COLO668 (cell line): ENCODE results near the gene DAAM2.
A peak's percentile ranks its signal among the peaks of the same experiment; 100 is the strongest.

ENCODE experiments used
- DNase-seq: peaks from one replicate; lab custom pipeline; 2025; ENCODE audit not compliant: unreplicated experiment; lab: John Stamatoyannopoulos, UW

DAAM2 gene

DNA sequence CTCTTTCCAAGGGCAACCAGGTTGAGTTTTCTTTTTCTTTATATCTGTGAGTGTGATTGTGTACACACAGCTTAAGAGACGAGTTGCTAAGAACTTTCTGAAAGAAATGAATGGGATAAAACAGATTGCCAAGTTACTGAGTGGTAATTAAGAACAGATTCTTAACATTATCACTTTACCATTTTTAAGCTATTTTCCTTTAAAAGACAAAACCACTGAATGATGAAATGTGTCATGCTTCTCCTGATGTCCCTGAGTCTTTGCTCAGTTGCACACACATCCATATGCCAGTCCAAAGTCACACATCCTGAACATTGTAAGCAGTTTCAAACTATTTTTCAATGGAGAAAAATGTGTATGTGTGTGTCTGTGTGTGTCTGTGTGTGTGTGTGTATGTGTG is 5.5 kb upstream of the DAAM2 start:
- no peak for DNase-seq

GRCh38 chr6:39787322-39787721 is 4.9 kb upstream of the DAAM2 start:
- DNase-seq, result no peak

GRCh38 chr6:39790772-39791171 is 1.4 kb upstream of the DAAM2 start:
- DNase-seq, result no peak

DNA sequence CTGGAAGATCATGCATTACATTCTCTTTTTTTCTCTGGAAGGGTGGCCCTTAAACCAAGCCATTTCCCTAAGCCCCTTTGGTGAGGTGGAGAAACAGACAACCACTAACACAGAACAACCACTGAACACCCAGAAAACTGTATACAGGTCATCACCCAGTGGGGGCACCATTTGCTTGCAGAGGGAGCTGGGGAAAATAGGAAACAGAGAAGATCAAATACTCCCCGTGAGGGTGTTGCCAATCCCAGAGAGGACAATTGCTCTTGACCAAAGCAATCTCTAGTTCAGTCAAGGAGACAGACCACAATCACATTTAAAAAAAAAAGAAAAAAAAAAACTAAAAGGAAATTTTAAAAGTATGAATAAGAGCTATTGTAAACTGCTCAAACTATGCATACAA is 865 bp upstream of the DAAM2 start:
- DNase-seq, result peak; percentile 4

DNA sequence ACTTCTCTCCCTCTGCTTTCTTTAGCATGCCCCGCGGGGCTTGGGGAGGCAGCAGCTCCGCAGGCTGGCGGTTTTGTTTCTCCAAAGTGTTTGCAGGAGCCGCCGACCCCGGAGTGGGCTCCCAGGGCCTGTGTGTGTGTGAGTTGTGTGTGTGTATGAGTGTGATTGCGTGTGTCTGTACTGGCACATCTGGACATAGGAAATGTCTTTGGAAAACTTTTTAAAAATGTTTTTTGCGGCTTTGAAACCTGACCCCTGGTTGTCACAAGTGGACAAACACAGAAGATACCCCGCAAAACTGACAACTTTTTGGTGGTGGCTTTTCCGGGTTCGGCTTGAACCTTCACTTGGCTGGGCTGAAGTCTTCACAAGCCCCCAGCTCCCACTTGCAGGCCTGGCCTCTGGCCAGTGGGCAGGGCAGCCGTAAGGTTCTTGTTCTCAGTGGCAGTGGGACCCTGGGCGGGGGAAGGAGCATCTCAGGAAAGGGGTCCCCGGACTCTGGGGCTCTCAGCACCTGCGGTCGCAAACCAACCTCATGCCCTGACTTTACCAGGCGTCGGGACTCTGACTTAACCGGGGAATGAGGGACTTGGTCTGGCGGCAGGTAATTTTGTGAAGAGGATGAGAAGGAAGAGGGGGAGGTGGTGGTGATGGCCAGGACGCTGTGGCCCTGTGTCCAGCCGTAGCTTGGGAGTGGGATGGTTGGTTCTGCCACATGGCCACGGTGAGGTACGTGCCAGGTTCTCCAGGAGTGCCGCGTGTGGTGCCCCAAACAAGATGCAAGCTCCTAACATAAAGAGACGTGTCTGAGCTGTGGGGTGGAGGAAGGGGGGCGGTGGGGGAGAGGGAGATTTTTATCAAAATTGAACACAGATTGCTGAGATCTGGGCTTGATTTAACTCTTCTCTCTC is 619 bp downstream of the DAAM2 start:
- no peak for DNase-seq

GRCh38 chr6:39793516-39793915 is 1.3 kb downstream of the DAAM2 start:
- no peak for DNase-seq

DNA sequence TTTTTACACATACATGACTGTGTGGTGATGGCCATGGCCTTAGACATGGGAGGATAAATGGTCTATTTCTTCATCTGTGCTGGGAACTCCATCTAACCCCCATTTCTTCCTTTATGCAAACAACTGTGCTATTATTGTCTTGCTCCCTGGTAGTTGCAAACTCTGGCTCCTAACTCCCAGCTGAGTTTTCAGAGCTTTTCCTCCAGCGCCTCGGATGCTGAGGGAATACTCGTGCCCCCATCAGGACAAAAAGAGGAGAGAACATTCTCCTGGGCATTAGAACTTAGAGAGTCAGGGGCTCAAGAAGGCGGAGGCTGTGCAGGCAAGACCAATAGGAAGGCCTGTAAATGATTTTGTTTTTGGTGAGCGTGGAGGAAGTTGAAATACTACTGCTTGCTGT is 2.1 kb downstream of the DAAM2 start:
- no peak for DNase-seq

DNA sequence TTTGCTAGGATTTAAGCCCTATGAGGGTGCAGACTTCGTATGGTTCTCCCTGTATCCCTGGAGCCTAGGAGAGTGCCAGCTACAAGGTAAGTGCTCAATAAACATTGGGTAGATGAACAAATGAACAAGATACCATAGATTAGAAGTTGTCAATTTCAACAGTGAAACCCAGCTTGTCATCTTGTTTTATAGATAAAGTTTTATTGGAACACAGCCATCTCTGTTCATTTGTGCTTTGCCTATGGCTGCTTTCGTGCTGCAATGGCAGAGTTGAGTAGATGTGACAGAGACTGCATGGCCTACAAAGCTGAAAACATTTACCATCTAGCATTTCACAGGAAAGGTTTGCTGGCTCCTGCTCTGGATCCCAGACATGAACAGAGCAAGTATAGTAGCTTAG is 5.6 kb downstream of the DAAM2 start:
- DNase-seq, result no peak

GRCh38 chr6:39800034-39801032 is 8.2 kb downstream of the DAAM2 start:
- no peak for DNase-seq

DNA sequence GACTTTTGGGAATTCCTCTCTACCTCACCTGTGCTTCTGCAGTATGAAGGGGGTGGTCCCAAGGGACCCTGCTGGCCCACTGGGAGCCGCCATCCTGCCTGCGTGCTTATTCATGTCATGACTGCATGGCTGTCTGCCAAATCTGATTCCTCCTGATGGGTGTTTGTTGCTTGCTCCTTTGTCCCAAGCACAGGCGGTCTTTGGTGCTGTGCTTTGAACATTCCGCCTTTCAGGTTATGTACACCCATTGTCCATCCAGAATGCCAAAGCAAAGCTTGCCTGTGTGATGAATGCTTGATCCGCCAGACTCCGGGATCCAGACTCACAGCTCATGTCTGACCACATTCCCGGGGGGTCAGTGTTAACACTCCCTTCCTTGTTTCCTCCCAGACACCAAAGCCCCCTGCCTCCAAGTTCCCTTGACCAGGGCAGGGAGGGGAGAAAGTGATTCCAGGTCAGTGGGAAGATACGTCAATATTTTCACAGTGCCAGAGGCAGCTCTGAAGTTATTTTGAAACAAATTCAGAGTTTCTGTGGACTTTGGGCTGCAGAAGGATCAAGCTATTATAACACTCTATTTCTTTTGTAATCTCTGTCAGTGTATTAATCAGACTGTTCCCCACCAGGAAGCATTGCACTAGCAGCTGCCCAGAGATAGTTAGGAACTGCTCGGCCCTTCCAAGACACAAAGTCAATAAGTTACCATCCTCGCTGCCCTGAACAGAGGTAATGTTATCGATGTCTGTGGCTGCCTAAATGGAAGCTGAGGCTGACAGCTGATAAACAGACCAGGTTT is 9.5 kb downstream of the DAAM2 start:
- DNase-seq, result no peak

GRCh38 chr6:39803872-39804271 is 11.7 kb downstream of the DAAM2 start:
- DNase-seq, result no peak

DNA sequence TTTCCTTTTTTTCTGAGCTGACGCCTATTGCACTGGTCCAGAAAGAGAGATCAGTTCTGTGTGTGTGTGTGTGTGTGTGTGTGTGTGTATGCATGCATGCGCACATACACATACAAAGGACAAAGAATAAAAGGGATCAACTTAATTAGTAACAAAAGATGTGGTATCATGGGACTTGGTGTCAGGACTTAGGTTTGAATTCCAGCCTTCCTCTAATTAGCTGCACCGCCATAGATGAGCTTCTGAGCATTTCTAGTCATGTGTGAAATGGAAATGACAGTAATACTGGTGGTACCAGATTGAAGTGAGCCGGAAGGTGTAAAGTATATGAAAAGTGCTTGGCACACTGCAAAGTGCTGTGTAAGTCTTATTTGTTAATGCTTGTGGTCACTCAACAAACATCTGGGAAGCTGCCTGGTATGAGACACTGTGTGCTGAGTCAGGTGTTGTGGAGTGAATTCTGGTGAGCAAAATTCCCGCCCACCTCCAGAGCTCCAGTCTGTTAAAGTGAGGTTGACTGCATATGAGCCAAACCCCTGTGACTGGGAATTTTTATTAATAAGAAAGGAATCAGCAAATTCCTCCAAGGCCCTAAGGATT is 12.4 kb downstream of the DAAM2 start:
- DNase-seq, result no peak

DNA sequence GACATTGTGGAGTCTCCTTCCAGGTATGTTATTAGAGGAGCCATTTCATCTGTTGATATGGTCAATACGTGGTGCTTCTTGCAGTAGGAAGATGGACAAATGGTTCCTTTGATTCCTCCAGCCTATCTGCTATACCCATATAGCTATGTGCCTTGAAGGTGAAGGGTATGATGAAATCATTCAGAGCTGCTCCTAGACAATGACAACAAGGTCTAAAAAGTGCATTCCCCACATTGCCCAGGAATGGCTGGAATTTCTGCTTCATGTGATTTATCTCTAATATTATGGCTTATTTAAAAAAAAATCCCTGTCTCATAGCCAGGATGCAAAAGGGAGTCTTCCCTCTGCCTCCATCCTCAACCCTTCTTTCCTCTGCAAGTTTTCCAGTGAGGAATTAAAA is 14.1 kb downstream of the DAAM2 start:
- no peak for DNase-seq

DNA sequence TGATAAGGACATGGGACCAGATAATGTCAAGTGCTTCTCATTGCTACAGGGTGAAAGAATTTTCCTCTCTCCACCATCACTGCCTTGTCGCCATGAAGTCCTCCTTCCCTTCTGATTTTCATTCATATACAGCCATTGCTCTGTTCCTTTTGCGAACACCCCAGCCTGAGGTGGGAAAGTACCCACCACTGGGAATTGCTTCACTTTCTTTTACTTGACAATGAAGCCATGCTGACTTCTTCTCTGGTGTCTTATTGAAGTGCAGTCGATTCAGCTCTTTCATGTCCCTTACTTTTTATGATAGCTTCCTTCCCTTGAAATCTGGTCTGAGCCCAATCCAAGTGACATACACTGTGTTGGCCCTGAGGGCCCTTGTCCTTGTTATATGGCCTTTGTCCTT is 16.2 kb downstream of the DAAM2 start:
- DNase-seq, result no peak

DNA sequence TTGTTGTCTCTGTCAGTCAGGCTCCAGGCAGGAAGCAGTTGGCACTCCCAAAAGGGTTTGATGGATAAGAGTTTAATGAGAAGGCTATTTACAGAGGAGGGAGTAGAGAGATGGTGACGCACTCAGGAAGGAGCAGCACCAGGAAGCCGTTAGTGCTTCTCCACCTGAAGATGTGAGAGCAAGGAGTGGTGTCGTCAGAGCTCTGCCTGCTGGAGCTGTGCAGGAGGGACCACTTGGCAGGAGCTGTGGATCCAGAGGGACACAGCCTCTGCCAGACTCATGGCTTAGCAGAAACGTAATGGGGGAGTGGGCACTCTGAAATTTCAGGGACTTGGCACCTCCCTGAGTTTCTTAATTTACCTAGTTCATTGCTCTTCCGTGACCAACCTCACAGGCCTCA is 16.8 kb downstream of the DAAM2 start:
- no peak for DNase-seq

DNA sequence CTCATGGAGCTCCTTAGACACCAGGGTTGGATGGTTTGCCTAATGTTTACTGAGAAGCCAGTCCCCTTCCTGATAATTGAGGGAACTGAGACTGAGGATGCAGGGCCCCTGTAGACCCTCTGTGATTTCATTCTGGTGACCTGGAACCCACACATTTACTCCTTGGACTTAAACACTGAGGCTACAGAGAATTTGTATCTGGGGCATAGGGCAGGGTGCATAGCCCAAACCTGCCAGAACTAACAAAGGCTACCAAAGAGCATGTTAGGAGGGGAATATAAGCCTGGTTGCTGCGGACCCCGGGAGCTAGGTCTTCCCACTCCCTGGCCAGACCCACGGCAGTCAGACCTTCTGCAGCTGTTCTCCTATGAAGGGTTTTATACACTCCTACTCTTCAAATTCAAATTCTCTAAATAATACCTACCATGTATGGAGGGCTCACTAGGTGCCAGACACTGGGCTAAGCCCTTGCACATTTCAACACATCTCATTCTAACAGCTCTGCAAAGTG is 19.7 kb downstream of the DAAM2 start:
- no peak for DNase-seq

DNA sequence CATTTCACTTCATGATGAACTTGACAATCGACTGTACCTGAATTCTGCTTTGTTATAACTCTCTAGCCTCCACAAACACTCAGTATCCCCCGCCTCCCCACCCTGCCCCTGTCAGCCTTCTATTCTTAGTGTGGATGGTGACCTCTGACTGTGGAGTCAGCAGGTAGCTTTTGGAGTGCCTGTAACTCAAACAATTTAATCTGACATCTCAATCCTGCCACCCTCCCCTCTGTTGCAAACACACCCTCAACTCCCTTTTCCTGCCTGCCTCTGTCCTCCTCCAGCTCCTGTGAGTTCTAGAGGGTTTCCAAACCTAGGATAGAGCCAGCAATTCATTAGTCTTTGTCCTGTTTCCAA is 20.3 kb downstream of the DAAM2 start:
- no peak for DNase-seq

GRCh38 chr6:39812853-39813533 is 20.8 kb downstream of the DAAM2 start:
- DNase-seq, result no peak

DNA sequence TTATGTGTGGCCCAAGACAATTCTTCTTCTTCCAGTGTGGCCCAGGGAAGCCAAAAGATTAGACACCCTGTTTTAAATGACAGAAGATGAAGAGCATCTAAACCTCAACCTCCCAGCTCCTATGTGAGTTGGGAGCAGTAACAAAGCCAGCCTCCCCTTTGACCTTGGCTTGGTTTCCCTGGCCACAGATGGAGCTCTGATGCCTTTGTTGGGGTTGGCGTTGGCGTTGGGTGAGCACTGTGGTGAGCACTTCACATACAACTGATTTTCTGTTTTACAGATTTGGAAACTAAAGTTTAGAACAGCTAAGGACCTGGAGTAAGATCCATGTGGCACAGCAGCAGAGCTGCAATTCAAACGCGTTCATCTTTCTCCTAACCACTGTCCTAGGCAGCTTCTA is 22.1 kb downstream of the DAAM2 start:
- DNase-seq, result no peak

DNA sequence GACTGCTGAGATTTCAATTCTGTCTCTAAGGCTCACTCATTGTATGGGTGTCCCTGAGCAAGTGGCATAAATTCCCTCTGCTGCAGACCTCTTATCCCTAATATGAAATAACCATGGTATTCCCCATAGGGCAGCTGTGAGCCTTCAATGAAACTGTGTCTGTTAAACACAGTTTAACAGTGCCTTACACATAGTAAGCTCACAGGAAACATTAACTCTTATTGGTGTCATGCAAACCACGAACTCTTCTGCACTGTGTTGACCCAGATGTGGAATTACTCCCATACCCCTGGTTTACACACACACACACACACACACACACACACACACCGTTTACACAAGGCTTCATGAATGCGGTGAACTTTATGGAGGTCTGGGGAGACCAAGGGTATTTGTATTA is 23.2 kb downstream of the DAAM2 start:
- no peak for DNase-seq
